ENCODE data around the gene ASCC3.

Gene ASCC3

GRCh38 chr6:100796049-100796823 lies 84.9 kb downstream of the ASCC3 start:
- TF ChIP-seq, protein P1, sequence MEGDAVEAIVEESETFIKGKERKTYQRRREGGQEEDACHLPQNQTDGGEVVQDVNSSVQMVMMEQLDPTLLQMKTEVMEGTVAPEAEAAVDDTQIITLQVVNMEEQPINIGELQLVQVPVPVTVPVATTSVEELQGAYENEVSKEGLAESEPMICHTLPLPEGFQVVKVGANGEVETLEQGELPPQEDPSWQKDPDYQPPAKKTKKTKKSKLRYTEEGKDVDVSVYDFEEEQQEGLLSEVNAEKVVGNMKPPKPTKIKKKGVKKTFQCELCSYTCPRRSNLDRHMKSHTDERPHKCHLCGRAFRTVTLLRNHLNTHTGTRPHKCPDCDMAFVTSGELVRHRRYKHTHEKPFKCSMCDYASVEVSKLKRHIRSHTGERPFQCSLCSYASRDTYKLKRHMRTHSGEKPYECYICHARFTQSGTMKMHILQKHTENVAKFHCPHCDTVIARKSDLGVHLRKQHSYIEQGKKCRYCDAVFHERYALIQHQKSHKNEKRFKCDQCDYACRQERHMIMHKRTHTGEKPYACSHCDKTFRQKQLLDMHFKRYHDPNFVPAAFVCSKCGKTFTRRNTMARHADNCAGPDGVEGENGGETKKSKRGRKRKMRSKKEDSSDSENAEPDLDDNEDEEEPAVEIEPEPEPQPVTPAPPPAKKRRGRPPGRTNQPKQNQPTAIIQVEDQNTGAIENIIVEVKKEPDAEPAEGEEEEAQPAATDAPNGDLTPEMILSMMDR (IDR thresholded peaks at IDR 0.05; ENCODE audit: low read depth, low read length) = no peak
- DNase-seq (ENCODE audit: low read depth in 2 of 2) = no peak
- no peak overlapping the region for H3K4me3 ChIP-seq (replicated peaks in 1 of 2; ENCODE audit: low read depth in 2 of 2, low read length in 2 of 2)

DNA sequence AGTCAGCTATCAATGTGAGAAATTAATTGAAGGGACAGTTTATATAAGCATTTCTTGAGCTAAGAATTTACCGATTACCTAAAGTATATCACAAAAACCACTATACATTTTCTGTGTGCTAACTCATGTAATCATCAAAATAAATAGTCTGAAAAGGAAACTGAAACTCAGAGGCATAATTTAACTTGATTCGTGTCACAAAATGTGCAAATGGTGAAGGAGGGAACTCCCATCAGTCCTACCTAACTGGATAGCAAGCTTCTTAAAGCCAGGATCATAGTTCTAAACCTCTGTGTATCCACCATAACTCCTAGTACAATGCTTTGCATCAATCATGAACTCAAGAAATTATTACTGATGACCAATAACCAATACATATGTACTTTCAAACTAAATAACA lies 91.0 kb downstream of the ASCC3 start:
- TF ChIP-seq, protein P1 (IDR thresholded peaks at IDR 0.05; ENCODE audit: low read depth, low read length) = no peak
- no peak overlapping the region for H3K4me3 ChIP-seq (replicated peaks in 1 of 2; ENCODE audit: low read depth in 2 of 2, low read length in 2 of 2)
- no peak for DNase-seq (ENCODE audit: low read depth in 2 of 2)

- TF ChIP-seq, protein P1 (IDR thresholded peaks at IDR 0.05; ENCODE audit: low read depth, low read length) = no peak
- no peak overlapping the region for H3K4me3 ChIP-seq (replicated peaks in 1 of 2; ENCODE audit: low read depth in 2 of 2, low read length in 2 of 2)
- DNase-seq (ENCODE audit: low read depth in 2 of 2) = no peak
Measured at GRCh38 chr6:100785982-100786381, 95.1 kb downstream of the ASCC3 start.

DNA sequence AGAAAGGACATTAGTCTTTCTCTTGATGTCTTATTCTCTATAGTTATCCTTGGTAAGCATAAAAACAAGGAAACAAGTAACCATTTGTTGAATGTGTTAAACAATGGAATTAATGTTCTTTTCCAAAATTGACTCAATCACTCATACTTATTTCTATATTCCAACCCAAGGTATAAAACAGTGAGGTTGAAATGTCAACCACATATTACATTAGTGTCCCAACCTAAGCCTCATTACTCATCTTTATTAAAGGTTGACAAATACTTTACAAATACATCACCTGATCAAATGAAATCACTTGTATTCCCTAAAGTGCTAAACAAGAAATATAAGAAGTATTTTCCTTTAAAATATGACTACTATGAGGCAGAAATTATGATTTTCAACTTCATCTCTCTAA lies 100.5 kb downstream of the ASCC3 start:
- peak in 1 of 2 donors; percentile 8 for DNase-seq (ENCODE audit: low read depth in 2 of 2)
- no peak overlapping the region for H3K4me3 ChIP-seq (replicated peaks in 1 of 2; ENCODE audit: low read depth in 2 of 2, low read length in 2 of 2)
- TF ChIP-seq, protein P1 (IDR thresholded peaks at IDR 0.05; ENCODE audit: low read depth, low read length) = no peak

DNA sequence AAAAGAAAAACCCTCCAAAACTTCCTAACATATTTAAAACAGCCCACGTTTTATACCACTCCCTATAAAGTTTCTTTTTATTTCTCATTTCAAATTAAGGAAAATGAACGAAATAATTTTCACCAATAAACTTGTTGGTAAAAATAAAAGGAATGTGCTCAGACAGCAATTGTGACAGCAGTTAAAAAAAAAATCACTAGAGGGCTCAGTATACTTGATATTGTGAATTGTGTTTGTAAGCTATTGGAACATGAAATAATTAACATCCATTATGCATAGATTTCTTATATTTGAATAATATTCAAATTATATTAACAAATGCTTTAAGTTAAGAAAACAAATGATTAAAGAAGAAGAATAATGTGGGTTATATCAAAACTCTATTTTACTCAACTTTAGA lies 105.5 kb downstream of the ASCC3 start:
- peak in 1 of 2 donors; percentile 36 for DNase-seq (ENCODE audit: low read depth in 2 of 2)
- TF ChIP-seq, protein P1 (IDR thresholded peaks at IDR 0.05; ENCODE audit: low read depth, low read length) = peak; percentile 6
- H3K4me3 ChIP-seq (replicated peaks in 1 of 2; ENCODE audit: low read depth in 2 of 2, low read length in 2 of 2) = no peak overlapping the region

DNA sequence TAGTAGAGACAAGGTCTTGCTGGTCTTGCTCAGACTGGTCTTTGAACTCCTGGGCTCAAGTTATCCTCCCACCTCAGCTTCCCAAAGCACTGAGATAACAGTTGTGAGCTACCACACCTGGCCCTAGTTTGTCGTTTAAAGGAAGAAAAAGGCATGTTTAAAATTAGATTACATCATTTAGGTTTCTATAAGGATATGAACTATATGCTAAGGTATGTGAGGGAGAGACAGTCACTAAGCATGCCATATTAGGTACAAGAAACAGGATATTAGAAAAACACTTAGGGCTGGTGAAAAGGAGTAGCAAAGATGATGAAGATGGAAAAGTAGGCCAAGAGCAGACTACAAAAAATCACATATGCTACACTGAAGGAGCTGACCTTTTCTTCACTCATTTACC lies 106.4 kb downstream of the ASCC3 start:
- no peak overlapping the region for H3K4me3 ChIP-seq (replicated peaks in 1 of 2; ENCODE audit: low read depth in 2 of 2, low read length in 2 of 2)
- TF ChIP-seq, protein P1 (IDR thresholded peaks at IDR 0.05; ENCODE audit: low read depth, low read length) = no peak
- peak in 1 of 2 donors; percentile 47 for DNase-seq (ENCODE audit: low read depth in 2 of 2)

Measured in cardiac fibroblast (primary cell).